Measurements from ENCODE around the gene SCFD2.

Gene SCFD2

DNA sequence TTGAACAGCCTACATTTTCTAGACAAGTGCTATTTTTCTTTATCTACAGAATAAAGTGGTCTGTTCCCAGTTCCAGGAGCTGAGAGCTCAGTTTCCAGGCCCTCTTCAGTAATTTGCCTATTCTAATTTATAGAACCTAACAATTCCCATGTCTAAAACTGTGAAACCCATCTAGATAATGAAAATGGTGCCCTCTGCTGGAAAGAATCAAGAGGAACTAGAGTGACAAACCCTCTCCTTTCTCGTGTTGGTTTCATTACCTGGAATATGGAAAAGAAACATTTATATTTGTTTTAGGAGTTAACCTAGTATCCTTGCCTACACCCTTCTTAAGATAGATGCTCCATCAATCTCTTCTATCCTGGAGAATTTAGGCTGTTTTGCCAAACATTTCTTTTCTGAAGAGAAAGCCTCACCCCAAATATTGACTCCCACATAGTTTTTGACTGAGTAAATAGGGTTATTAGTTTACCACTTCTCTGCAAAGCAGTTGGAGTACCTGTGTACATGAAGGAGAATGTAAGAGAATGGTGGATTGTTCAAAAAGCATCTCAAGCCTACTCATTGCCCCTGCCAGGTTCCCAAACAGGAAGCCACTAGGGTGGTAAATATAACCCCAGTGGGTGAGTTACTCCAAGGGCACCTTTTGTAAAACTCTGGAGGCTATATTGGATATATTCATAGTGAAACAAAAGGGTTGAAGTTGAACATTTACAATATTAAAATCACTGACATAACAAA lies 382.1 kb downstream of the SCFD2 start:
- no peak for DNase-seq (ENCODE audit: low read depth)

DNA sequence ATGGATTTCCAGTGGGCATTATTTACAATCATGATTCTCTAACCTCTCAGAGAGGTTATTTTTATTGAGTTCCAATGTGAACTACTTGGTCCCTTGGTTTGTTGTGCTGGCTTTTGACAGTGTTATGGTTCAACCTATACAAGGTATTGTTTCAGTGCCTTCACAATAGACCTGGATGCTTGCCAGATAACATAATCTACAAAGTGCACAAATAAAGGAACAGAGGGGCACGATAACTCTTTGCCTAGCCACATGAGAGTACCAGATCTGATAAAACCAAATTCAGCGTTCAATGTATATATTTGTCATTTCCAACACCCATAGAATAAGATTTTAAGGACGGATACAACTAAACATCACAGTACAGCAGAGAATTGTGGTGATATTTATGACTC lies 382.9 kb downstream of the SCFD2 start:
- DNase-seq (ENCODE audit: low read depth) = no peak

DNA sequence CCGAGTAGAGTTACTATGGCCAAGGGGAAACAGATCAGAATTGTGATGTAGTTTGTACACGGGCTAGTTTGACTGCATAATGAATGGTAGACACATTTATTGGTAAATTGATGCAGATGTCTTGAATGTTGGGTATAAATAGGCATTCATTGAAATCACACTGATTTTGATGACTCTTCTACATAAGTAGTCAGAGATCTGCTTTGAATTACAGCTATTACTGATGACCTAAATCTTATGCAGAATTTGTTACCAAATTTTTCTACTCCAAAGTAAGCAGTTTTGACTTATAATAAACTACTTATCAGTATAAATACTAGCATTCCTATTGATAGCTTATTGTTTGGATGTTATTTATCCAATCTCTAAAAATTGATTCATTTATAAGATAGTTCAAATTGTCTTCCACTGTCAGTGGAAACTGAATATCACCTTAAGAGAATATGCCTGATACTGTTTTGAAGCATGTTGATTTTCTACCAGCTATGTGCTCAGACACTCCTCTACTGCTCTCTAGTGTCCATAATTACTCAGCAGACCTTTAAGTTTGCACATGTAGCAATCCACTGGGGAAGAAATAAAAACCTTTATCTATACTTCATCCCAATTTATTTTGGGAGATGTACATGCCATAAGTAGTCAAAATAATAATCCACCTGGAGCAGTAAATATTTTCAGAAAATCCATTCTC lies 383.5 kb downstream of the SCFD2 start:
- DNase-seq (ENCODE audit: low read depth) = no peak

DNA sequence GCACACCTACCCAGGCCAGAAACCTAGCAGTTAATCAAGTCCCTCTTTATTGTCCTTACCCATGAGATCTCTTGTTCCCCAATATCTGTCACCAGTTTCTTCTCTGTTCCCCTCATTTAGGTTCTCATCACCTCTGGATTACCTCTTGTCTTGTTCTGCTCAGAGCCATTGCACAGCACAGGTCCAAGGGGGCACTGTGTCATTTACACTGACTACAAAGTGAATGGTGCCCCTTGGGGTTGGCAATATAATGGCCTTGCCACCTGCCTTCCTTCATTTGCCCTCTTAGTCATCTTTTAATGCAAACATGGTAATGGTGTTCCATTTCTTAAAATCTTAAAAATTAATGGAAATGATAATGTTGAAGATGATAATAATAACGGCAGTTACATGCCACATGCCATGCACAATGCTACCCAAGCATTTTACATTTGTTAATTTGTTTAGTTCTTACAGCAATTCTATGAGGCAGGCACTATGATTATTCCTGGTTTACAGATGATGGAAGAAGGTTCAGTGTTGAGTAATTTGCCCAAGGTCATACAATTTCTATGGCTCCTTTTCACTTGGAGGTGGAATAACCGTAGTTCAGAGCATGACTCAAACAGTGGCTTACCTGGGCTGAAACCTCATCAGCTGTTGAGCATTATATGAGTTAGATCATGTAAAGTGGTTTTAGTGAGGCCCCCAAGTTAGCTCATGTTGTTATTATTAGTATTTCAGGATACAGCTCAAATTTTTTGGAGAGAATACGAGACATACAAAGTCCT lies 385.9 kb downstream of the SCFD2 start:
- DNase-seq (ENCODE audit: low read depth) = no peak

DNA sequence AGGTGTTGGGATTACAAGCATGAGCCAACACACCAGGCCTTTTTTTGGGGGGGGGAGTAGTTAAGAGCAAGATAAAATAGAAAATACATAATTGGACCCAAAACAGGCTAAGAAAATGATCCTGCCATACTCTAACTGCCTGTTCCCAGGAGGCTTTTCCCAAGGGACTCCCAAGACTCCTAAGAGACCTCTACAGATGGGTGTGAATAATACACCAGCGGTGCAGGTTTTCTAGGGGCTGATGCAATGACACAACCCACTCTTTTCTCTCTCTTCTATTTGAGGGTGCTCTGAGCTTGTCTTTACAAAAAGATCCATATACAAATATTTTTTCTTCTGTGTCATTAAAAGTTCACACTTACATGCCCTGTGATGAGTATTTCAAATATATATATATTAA lies 386.8 kb downstream of the SCFD2 start:
- no peak for DNase-seq (ENCODE audit: low read depth)

DNA sequence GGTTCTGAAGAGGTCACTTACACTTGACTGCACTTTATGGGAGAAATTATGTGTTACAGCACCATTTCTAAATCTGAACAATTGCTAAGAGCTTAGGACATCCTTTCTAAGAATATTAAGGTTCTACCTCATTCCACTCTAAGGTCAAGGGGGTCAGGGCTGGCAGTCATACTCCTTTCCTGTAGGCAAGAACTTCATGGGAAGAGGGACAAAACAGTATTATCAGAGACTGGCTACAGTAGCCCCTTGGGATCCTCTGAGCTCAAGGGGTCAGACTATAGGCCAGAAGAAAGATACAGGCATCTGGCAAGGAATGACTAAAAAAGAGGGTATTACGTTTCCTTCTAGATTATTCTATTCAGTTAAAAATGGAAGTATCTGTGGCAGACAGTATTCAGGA lies 388.6 kb downstream of the SCFD2 start:
- no peak for DNase-seq (ENCODE audit: low read depth)

DNA sequence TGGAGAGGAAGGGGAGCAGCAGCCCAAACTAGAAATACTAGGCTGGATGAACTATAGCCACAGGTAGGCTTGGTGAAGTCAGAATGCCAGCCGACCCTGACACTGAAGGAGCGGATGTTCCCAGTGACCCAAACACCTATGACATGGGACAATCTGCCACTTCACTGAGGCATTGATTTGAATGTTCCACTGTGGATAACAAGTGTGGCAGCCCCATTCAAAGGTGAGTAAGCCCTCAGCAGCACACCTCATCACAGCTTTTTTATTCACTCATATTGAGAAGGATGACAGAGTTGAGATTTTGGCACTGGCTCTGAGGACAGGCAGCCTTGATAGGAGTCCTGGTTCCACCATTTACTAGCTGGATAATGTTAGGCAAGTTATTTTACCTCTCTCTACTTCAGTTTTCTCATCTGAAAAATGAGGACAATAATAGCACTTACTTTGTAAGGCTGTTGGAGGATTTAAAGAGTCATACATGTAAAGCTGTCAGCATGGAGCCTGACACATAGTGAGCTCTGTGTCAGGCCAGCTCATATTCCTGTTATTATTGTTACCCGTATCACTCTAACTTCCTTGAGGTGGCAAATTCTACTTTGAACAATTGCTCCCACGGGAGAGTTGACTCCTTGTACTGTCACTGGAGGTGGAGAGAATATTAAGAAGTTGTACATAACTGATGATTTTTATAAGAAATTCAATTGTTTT lies 389.2 kb downstream of the SCFD2 start:
- DNase-seq (ENCODE audit: low read depth) = no peak

DNA sequence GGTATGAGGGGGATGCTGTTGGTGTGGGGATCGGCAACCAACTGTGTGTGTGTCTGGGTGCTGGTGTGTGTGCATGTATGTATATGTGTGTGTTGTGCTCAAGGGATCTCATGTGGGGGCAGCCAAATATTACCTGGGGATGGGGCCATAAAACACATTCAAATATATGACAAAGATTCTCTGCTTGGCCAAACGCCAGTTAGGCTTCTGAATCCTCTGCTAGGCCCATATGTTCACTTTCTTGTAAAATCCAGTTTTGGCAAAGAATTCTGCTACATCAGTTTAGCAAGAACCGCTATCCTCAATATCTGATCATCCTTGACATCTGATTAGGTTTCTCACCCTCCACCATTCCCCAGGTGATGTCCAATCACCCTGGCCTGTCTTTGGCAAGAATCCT lies 397.2 kb downstream of the SCFD2 start:
- no peak for DNase-seq (ENCODE audit: low read depth)

DNA sequence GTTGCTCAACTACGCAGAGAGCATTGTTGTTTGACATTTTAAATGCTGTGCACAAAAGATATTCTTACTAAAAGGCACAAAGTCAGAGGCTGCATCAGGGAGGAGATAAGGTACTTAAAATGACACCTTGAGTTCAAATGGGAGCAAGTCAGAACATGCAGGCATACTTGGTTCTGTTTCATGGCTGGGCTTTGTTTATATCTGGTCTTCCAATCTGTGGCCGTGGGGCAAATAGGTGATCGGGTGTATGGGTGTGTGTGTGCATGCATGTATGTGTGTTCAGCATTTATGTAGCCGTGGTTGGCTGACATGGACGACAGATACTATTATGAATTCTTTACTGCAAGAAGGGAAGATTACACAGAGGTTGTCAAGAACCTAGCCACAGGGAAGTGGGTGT lies 397.6 kb downstream of the SCFD2 start:
- DNase-seq (ENCODE audit: low read depth) = no peak

DNA sequence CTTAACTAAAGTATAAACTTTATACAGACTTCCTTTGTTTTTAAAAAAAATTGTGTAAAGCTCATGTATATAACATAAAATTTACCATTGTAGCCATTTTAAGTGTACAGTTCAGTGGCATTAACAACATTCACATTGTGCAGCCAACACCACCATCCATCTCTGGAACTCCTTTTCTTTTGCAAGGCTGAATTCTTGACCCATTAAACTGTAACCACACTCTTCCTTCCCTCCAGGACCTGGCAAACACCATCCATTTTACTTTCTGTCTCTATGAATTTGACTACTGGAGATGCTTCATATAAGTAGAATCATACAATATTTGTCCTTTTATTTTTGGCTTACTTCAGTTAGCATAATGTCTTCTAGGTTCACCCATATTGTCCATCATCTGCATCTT lies 399.1 kb downstream of the SCFD2 start:
- no peak for DNase-seq (ENCODE audit: low read depth)

DNA sequence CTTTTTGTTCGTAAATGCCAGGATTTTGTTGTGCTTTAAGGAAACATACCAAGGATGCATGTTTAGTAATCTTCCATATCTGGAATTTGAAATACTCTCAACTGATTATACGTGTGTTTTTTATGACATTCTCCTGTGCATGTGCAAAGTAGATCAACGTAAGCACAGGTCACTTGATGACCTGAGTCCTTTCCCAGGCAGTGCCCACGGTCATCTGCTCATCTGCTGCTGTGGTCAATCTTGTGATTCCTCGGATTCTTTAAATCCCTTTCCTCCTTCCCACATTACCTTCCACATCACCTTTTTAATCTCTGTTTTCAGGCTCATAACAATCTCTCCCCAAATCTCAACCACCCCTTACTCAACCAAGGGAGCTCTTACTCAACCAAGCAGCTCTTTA lies 399.7 kb downstream of the SCFD2 start:
- no peak for DNase-seq (ENCODE audit: low read depth)

DNA sequence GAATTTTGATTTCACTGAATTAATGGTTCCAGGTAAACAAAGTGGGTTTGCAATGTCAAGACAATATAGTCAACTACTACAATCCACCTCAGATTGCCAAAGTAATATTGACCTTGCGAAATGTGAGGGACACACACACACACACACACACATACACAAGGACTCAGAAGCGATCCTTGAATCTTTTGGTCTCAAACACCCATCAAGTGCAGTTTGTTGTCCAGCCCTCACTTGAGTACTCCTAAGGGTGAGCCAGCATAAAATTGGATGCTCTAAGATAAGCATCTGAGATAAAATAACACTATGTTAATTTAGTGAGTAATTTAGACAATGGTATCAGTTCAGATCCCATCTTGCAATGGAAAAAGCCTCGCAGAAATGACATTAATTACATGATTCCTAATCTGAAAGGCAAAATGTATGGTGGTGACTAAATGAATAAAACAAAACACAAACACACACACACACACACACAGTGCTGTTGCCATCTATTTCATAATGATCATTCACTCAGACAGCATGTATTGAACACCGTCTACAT lies 401.2 kb downstream of the SCFD2 start:
- no peak for DNase-seq (ENCODE audit: low read depth)

DNA sequence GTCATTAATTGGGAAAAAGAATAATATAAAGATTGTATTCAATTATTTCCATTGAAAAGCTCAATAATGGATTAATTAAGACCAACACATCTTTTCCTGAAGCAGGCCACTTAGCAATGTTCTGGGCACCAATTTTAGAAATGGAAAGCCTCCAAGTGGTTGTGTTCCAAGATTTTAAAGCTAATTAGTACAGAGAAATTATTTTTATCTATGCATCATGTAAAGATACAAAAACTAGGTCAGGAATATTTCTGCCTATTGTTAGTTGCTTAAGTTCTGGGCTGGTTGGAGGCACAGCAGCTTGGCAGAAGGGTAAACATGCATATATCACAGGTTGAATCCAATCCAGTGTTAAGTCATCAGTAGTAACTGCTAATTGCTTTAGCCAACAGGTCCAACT lies 401.9 kb downstream of the SCFD2 start:
- DNase-seq (ENCODE audit: low read depth) = no peak

DNA sequence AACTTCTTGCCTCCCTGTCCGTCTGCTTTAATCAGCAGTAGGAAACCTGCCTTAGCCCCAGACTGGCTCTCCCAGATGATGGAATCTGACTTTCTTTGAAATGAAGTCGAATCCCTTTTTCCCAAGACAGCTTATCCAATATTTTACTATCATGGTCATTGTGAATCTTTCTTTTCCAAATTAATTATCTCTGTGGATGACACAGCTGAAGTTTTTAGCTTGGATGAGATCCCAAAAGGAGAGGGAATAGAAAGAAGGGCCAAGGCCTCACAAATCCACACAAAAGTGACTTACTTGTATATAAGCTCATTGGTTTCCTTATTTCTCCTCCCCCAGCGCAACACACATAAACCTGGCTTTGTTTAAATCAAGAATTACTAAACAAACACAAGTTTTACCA lies 403.1 kb downstream of the SCFD2 start:
- DNase-seq (ENCODE audit: low read depth) = no peak

DNA sequence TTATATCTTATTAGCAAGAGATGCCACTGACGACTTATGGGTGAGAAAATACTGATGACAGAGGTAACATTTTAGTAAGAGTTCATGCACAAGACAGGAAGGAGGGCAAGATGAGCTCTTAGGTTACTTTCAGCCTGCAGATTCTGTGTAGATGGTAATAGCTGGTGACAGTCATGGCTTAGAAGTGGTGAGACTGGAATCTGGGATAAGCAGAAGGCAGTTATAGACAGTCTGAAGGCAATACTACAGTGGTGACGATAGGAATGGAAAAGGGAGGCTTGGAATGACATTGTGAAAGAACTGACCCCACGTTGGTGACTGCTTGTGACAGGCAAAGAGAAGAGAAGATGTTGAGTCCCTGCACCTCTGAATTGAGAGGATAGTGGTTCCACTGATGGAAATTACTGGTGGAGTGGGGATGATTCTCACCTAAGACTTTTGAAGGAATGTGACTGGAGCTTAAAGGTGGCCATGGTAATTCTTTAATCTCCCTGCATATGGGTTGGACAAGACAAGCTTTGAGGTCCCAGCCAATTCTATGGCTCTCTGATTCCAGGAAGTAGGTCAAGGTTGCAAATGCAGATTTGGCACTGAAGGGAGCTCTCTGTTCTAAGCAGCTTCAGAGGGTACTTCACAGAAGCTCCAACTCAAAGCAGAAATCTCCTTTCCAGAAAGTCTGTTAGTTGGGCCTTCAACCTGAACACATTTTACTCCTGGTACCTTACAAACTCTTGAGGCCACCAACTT lies 404.0 kb downstream of the SCFD2 start:
- no peak for DNase-seq (ENCODE audit: low read depth)

DNA sequence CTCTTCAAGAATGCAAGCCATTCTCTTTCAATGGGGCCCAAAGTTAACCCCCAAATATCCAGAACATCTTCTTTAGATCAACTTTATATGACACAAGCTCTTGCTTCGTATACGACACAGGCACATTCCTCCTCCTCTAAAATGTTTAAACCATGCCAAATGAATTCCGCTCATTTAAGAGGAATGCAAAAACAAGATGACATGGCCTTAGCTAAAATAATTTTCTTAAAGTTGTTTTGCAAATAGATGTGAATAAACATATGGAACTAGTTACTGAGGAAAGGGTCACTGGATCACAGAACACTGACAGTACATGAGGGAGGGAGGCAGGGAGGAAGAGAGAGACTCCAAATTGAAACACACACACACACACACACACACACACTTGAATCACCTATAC lies 406.3 kb downstream of the SCFD2 start:
- DNase-seq (ENCODE audit: low read depth) = no peak

DNA sequence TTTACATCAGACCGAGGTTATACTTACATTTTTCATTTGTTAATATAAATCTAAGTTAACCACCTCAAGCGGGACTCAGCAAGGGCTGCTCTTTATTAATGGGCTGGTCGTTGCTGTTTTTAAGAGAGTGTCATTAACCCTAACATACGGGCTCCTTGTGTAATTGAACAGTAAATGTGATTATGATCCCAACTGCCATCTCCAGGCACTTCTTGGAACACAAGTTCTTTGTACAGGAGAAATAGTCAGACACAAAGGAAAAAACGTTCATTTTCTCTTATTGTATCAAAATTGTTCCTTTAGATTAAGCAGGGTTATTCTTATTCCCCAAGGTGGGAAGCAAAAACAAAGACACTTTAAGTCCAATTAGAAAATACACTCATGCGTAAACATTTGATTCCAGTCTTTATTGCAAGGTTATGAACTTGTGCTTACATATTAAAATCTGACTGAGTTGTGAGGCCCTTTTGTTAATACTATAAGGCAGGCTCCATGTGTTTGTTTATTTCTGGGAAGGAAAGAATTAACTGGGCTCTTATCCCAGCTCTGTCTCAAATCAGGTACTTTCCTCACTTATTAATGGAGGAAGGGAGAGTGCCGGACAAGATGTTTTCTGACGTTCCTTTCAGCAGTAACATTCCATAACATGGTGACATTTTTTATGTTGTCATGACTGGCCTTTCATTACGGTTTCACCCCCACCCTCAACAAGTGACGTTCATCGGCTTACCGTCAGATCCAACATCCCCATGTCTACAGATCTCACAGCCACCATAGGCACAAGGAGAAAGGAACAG lies 407.8 kb downstream of the SCFD2 start:
- DNase-seq (ENCODE audit: low read depth) = no peak

DNA sequence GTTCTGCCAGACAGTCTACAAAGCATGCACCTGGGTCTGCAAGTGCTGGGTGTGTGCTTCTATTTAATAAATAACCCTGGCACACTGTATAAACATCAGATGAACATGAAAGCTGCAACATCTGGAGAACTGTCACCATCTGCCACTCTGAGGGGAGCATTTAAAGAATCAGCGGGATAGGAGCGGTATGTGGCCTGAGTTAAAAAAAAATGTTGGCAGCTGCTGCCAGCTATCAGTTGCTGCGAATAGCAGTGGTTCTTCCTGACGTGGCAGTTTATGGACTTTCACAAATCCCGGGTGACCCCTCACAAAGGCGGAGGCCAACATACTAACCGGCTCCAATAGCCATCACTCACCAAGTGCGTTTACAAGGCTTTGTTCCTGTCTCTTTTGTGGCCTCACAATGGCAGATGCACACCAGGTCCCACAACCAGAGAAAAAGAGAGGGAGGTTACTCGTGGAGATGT lies 408.6 kb downstream of the SCFD2 start:
- no peak for DNase-seq (ENCODE audit: low read depth)

DNA sequence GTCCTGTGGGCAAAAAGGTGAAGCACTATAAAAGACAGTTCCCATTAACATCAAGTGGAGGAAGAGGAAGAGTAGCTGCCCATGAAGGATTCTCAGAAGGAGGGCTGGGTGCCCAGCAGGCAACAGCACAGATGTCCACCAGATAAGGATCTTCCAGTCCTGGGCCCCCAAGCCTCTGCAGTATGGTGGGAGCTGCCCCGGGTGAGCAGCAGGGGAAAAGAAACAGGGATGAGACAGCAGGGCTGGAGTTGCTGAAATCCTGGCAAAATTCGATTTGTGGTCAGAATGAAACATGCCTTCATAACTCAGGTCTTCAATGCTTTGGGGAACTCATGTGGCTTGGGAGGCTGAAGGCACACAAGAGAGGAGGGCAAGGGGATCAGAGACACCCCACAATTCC lies 409.2 kb downstream of the SCFD2 start:
- DNase-seq (ENCODE audit: low read depth) = no peak

DNA sequence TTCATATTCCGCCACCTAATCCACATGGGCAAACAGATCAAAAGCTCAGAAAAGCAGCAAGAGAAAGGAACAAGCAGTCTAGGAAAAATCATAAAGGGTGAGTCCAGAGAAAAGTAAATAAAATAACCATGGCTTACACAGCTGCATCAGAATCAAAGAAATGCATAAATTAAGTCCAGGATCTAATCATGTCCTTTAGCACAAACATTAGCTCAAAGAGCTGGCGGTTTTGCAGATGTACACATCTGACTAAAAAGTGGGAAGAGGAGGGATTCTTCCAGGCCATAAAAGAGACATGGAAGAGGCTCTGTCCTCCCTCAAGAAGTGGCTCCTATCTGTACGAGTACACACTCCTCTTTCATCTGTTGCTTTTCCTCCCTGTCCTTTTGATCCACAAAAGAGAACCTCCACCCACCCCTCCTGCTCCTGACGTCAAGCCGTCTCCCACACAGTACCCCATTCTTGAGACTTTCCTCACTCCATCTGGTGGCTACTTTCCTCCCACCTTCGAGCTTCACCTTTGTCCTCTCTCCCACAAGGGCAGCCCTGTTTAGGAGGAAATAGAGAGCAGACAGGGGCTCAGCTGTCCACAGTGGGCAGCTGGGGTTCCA lies 411.2 kb downstream of the SCFD2 start:
- no peak for DNase-seq (ENCODE audit: low read depth)
